WERI-Rb-1 (cell line): ENCODE data around the gene GIPR.
A peak's percentile ranks its signal among the peaks of the same experiment; 100 is the strongest.
"Not testable (repeated sequence)": the region's sequence is repeated elsewhere in the genome, so short reads cannot be mapped to it uniquely, and the experiment has no call there.

Experiments used
- DNase-seq: peaks from one replicate; pipeline ENCODE4 v3.0.0-alpha.2; 2020
- H3K27ac ChIP-seq: fragments of 250-450 bp; sonication (Bioruptor Pico); 2 replicates; pipeline ENCODE4 v1.5.1; 2020; ENCODE audit warnings: mild to moderate bottlenecking, moderate library complexity
- H3K27me3 ChIP-seq: fragments of 250-450 bp; sonication (Bioruptor Pico); 2 replicates; pipeline ENCODE4 v1.5.1; 2021; ENCODE audit warnings: mild to moderate bottlenecking, low read depth, moderate library complexity; ENCODE audit not compliant: insufficient read depth, severe bottlenecking
- H3K36me3 ChIP-seq: fragments of 250-450 bp; sonication (Bioruptor Pico); 2 replicates; pipeline ENCODE4 v1.5.1; 2020; ENCODE audit warnings: mild to moderate bottlenecking, moderate library complexity
- H3K4me3 ChIP-seq: 2 replicates; pipeline ENCODE4 v1.5.1; 2011; ENCODE audit warnings: low read depth, mild to moderate bottlenecking, control low read depth, low read length
- H3K9me3 ChIP-seq: fragments of 250-450 bp; sonication (Bioruptor Pico); 2 replicates; pipeline ENCODE4 v1.5.1; 2021; ENCODE audit warnings: mild to moderate bottlenecking, moderate library complexity; ENCODE audit not compliant: severe bottlenecking
- TF ChIP-seq, protein P1 (sequence below): IDR thresholded peaks from 2 replicates; pipeline ENCODE4 v1.5.1; 2011; ENCODE audit warnings: low read depth, mild to moderate bottlenecking, control low read depth, inconsistent platforms, low read length

Gene GIPR

DNA sequence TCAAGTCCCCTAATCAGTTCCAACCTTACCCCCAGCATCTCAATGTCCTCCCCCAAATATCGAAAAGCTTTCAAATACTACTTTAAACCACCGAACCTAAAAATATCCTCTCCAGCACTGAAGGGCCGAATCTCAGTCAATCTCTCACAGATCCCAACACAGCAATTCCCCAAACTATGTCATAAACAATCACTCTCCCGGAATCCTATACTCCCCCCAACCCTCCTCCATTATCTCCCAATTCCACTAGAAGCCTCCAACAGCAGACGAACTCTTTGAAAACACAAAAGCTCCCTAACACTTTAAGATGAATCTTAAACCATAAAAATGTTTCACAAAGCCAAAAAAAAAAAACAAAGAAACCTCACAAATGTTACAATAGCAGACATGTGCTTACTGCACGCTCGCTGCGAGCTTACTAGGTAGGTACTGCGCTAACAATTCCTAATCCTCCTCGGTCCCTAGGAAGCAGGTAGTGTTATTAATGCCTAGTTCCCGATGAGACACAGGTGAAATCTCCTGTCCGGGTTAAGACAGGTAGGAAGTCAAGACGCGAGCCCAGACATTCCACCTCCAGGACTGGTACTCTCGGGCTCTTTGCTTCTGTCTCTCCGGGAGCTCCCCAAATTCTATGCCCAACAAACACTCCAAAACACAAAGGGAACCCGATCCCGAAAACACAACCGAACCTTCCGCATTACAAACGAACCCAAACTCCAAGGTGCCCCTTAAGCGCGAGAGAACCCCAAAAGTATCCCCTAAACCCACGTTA is 48.5 kb downstream of the GIPR start:
- H3K36me3 ChIP-seq: peaks cover 24% of the 10 kb centered on the region
- H3K4me3 ChIP-seq: peak overlapping the region; percentile 95
- H3K9me3 ChIP-seq: no peaks in the 10 kb centered on the region
- peak overlapping the region; percentile 77 for H3K27ac ChIP-seq
- H3K27me3 ChIP-seq: no peaks in the 10 kb centered on the region
- DNase-seq: no peak
- TF ChIP-seq, protein P1, sequence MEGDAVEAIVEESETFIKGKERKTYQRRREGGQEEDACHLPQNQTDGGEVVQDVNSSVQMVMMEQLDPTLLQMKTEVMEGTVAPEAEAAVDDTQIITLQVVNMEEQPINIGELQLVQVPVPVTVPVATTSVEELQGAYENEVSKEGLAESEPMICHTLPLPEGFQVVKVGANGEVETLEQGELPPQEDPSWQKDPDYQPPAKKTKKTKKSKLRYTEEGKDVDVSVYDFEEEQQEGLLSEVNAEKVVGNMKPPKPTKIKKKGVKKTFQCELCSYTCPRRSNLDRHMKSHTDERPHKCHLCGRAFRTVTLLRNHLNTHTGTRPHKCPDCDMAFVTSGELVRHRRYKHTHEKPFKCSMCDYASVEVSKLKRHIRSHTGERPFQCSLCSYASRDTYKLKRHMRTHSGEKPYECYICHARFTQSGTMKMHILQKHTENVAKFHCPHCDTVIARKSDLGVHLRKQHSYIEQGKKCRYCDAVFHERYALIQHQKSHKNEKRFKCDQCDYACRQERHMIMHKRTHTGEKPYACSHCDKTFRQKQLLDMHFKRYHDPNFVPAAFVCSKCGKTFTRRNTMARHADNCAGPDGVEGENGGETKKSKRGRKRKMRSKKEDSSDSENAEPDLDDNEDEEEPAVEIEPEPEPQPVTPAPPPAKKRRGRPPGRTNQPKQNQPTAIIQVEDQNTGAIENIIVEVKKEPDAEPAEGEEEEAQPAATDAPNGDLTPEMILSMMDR: no peak

DNA sequence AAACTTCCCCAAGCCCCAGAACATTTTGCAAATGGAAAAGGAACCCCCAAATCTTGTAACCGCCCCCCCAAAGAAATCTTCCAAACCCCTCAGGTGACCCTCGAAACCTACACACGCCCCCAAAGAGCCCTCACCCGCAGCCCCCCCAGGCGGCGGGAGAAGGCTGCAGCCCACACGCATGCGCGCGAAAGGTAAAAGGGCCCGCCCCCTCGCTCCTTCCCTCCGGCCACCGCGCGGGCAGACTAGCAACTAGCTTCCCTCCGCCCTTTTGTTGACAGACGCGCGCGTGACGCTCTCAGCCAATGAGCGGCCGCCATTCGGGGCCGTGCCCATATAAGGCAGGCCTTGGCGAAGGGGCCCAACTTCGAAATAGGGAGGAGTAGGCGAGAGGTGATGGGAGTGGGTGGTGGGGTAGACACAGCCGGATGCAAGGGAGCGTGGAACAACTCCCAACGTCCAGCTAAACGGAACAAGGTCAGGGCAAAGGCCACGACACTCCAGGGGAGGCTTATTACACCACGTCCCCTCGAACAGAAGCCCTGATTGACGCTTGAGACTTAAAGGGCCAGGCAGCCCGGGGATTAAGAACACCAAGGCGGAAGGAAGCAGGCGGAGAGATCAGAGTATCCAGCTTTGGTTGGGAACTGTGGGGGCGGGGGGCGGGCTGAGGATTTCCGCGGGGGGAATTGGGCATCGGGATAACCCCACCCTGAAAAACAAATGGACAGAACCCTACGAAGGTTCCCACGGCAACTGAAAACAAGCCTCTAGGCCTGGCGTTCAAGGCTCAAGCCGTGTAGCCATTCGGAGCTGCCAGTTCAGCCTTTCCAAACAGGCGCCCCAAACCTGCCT is 49.3 kb downstream of the GIPR start:
- Histone ChIP-seq H3K27ac (peak overlapping the region; percentile 77), H3K9me3 (no peaks in the 10 kb centered on the region)
- TF ChIP-seq, protein P1: 0 out of 2 replicates have a peak, but pooled peaks have one; percentile 2

DNA sequence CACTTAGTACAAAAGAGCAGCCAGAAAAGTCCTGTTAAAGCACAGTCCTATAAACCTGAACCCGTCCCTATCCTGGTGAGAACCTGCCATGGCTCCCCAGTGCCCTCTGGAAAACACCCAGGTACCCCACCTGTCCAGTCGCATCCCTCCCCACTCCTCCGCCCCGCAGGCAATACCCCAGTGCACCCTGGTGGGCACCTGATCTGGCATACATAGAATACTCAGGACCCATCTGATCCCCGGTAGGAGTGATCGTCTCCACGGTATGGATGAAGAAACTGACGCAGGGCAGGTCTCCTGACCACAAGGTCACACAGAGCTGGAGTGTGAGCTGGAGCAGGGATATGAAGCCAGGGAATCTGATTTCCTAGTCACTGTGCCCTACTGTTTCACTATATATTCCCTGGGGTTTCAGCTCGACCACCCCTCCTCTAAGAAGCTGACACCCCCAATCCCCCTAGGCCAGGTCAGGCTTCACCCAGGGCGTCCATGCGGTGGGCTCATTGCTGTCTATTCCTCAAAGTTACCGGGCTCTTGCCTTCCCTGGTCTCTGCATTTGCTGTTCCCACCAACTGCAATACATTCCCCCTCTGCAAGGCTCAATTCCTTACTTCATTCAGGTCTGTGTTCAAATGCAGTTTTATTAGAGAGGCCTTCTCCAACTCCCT is 50.1 kb downstream of the GIPR start:
- no peak for DNase-seq
- peak overlapping the region; percentile 77 for H3K27ac ChIP-seq
- H3K27me3 ChIP-seq: no peaks in the 10 kb centered on the region

More for the DNA sequence above, 49.3 kb downstream of the GIPR start:
- peak overlapping the region; percentile 95 for H3K4me3 ChIP-seq
- H3K27me3 ChIP-seq: no peaks in the 10 kb centered on the region
- peak; percentile 99 for DNase-seq
- peaks cover 23% of the 10 kb centered on the region for H3K36me3 ChIP-seq

DNA sequence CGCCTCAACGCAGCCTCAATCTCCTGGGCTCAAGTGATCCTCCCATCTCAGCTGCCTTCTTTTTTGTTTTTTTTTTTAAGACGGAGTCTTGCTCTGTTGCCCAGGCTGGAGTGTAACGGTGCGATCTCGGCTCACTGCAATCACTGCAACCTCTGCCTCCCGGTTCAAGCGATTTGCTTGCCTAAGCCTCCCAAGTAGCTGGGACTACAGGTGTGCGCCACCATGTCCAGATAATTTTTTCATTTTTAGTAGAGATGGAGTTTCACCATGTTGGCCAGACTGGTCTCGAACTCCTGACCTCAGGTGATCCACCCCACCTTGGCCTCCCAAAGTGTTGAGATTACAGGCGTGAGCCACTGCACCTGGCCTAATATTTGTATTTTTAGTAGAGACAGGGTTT is 52.0 kb downstream of the GIPR start:
- not testable (repeated sequence) for H3K27me3 ChIP-seq, H3K27ac ChIP-seq, H3K9me3 ChIP-seq, H3K4me3 ChIP-seq, DNase-seq
- H3K36me3 ChIP-seq: peaks cover 25% of the 10 kb centered on the region

More for the DNA sequence above, 50.1 kb downstream of the GIPR start:
- Histone ChIP-seq H3K36me3 (peaks cover 19% of the 10 kb centered on the region), H3K9me3 (no peaks in the 10 kb centered on the region), H3K4me3 (peak overlapping the region; percentile 95)
- TF ChIP-seq, protein P1: no peak

DNA sequence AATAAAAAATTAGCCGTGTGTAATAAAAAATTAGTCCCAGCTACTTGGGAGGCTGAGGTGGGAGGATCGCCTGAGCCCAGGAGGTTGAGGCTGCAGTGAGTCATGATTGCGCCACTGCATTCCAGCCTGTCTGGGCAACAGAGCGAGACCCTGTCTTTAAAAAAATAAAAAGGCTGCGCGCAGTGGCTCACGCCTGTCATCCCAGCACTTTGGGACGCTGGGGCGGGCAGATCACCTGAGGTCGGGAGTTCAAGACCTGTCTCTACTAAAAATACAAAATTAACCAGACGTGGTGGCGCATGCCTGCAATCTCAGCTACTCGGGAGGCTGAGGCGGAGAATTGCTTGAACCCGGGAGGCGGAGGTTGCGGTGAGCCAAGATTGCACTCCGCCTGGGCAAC is 60.7 kb downstream of the GIPR start:
- DNase-seq: not testable (repeated sequence)

DNA sequence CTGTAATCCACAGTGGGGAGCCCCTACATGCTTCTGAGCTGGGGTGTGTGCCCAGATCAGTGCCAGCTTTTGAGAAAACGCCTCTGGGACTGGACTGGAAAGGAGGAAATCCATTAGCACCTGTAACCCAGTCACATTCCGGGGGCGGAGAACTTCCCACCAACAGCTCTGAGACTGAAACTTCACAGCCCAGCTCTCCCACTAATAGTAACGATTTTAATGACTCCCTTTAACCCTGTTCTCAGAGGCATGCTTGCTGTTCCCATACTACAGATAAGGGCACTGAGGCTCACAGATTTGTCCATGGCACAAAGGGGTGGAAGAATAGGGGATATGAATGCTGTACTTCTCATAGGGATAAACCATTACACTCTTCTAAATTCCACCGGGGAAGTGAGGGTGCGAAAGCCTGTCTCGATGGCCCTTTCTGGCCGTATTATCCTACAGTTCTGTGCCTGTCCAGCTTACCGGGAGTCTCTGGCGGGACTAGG is 61.8 kb downstream of the GIPR start:
- no peaks in the 10 kb centered on the region for H3K36me3 ChIP-seq
- no peak overlapping the region; the same call in 1 of the 2 replicates for H3K27ac ChIP-seq
- TF ChIP-seq, protein P1: no peak
- no peaks in the 10 kb centered on the region for H3K27me3 ChIP-seq
- peaks cover 2% of the 10 kb centered on the region for H3K9me3 ChIP-seq
- H3K4me3 ChIP-seq: peak overlapping the region; percentile 61
- DNase-seq: no peak

More for the DNA sequence above, 60.7 kb downstream of the GIPR start:
- H3K4me3 ChIP-seq, H3K27me3 ChIP-seq, H3K36me3 ChIP-seq, H3K9me3 ChIP-seq, H3K27ac ChIP-seq: not testable (repeated sequence)
